Panc1 (cell line): Measurements from ENCODE around the gene KIAA0232. TPM values are rescaled to one million over a fixed set of nuclear protein-coding genes. Genes with fewer than 3 reads are reported as not detected.

ENCODE experiments used
- ATAC-seq: fragments of 200-7000 bp; cut with Tn5 transposase; 2 replicates; pipeline ENCODE4 v1.9.1; 2020; ENCODE audit warnings: mild to moderate bottlenecking, moderate library complexity
- BruUV-seq: library from RNA; stranded (reverse); fragments of 400-500 nt; replicated peaks from 2 replicates; lab custom pipeline; 2021; lab: Mats Ljungman, UMichigan
- CTCF ChIA-PET: fragments of 300-600 bp; sonication (Branson Sonifier 250); formaldehyde crosslinking; loops from one replicate; lab custom pipeline; 2022; ENCODE audit warnings: antibody characterized with exemption; lab: Charles Lee
- POLR2A ChIA-PET: fragments of 300-600 bp; sonication (Branson Sonifier 250); formaldehyde crosslinking; loops from one replicate; lab custom pipeline; 2022; ENCODE audit warnings: antibody characterized with exemption; lab: Charles Lee
- DNase-seq: peaks from one replicate; pipeline ENCODE4 v3.0.0-alpha.2; 2010; ENCODE audit warnings: low read depth, low spot score
- H3K27ac ChIP-seq: 2 replicates; pipeline ENCODE4 v1.5.1; 2011; ENCODE audit warnings: mild to moderate bottlenecking, low read length, inconsistent platforms
- H3K27me3 ChIP-seq: fragments of 200-500 bp; sonication (Bioruptor generic); 2 replicates; pipeline ENCODE4 v1.6.0; 2014; ENCODE audit warnings: low read length, inconsistent platforms; ENCODE audit not compliant: control insufficient read depth, insufficient read depth
- H3K36me3 ChIP-seq: fragments of 200-500 bp; sonication (Bioruptor generic); 2 replicates; pipeline ENCODE4 v1.5.1; 2014; ENCODE audit warnings: inconsistent platforms, mild to moderate bottlenecking, low read length, moderate library complexity; ENCODE audit not compliant: control insufficient read depth, insufficient read depth
- H3K4me1 ChIP-seq: 2 replicates; pipeline ENCODE4 v1.5.1; 2011; ENCODE audit warnings: inconsistent platforms, mild to moderate bottlenecking, low read length, moderate library complexity; ENCODE audit not compliant: control insufficient read depth, insufficient read depth
- H3K4me3 ChIP-seq, 2 experiments: 2 replicates each; pipeline ENCODE4 v1.5.1; 2011 to 2012; ENCODE audit warnings: low read depth in 2 of 2, low read length in 2 of 2, mild to moderate bottlenecking in 2 of 2, inconsistent platforms in 1 of 2, moderate library complexity in 1 of 2
- H3K9me3 ChIP-seq: fragments of 200-500 bp; sonication (Bioruptor generic); 2 replicates; pipeline ENCODE4 v1.5.1; 2014; ENCODE audit warnings: low read depth, mild to moderate bottlenecking, inconsistent platforms, low read length, moderate library complexity; ENCODE audit not compliant: control insufficient read depth, insufficient read depth
- CTCF ChIP-seq: fragments of 450-650 bp; IDR thresholded peaks from 2 replicates; pipeline ENCODE4 v1.5.1; 2017; ENCODE audit warnings: mild to moderate bottlenecking
- POLR2AphosphoS5 ChIP-seq: IDR thresholded peaks from 2 replicates; pipeline ENCODE4 v1.6.1; 2012; ENCODE audit warnings: mild to moderate bottlenecking, low read depth, low read length, moderate library complexity
- REST ChIP-seq, 2 experiments: IDR thresholded peaks; 2 replicates each; pipeline ENCODE4 v1.6.1; 2011 to 2012; ENCODE audit warnings: low read depth in 2 of 2, control low read depth in 1 of 2, low read length in 1 of 2, mild to moderate bottlenecking in 1 of 2, moderate library complexity in 1 of 2; ENCODE audit not compliant: insufficient read depth in 1 of 2
- SIN3A ChIP-seq: IDR thresholded peaks from 2 replicates; pipeline ENCODE4 v1.6.1; 2012; ENCODE audit warnings: low read depth, mild to moderate bottlenecking, low read length, moderate library complexity, borderline replicate concordance; ENCODE audit not compliant: insufficient read depth
- TCF7L2 ChIP-seq: IDR thresholded peaks from 2 replicates; pipeline ENCODE4 v1.6.1; 2011; ENCODE audit warnings: mild to moderate bottlenecking, low read depth, low read length, inconsistent platforms
- in situ Hi-C: cut with HindIII; loops from 2 replicates; pipeline ENCODE4 v1.10.0; 2016; ENCODE audit warnings: low sequenced_read_pairs, low pct_unique_long_range_greater_than_20kb
- intact Hi-C: fragments of 100-400 bp; cut with micrococcal nuclease; formaldehyde crosslinking; loops from one replicate; pipeline ENCODE4 v1.10.0; 2022; ENCODE audit not compliant: unreplicated experiment
- total RNA-seq: library from RNA; stranded (reverse); gene quantifications from one replicate; pipeline ENCODE4 v1.2.1, GENCODE V29; 2021; ENCODE audit not compliant: unreplicated experiment

KIAA0232 gene
- total RNA-seq, 1 experiment from 2014 or later: 20.2 TPM

- H3K4me3 ChIP-seq: no peak overlapping the region
- TF ChIP-seq TCF7L2: no peak
- TF ChIP-seq REST (IDR thresholded peaks at IDR 0.05; ENCODE audit: insufficient read depth in 1 of 2, low read depth in 2 of 2, low read length in 1 of 2): no peak
- no peak for TF ChIP-seq POLR2AphosphoS5
- no peak for TF ChIP-seq SIN3A
- no peak for TF ChIP-seq CTCF
- in situ Hi-C loops: no loop called here
- DNase-seq: no peak
- H3K27ac ChIP-seq: no peak overlapping the region
- no peaks in the 10 kb centered on the region; the same call in 1 of the 2 replicates for H3K4me1 ChIP-seq
- peaks cover 10% of the 10 kb centered on the region; the same call in 1 of the 2 replicates for H3K9me3 ChIP-seq
- H3K27me3 ChIP-seq: no peaks in the 10 kb centered on the region
- no peak for ATAC-seq
- CTCF ChIA-PET: no interaction called here
- intact Hi-C loops: no loop called here
- peaks cover 5% of the 10 kb centered on the region for H3K36me3 ChIP-seq
- no TSS peak for BruUV-seq
- POLR2A ChIA-PET: no interaction called here
Observed at GRCh38 chr4:6855692-6856297, 73.3 kb downstream of the KIAA0232 start.

- DNase-seq: no peak
- ChIA-PET CTCF (no interaction called here), POLR2A (no interaction called here)
- in situ Hi-C loops: no loop called here
- Histone ChIP-seq H3K4me1 (no peaks in the 10 kb centered on the region; the same call in 1 of the 2 replicates), H3K27ac (no peak overlapping the region), H3K27me3 (no peaks in the 10 kb centered on the region), H3K9me3 (peaks cover 10% of the 10 kb centered on the region; the same call in 1 of the 2 replicates), H3K36me3 (peaks cover 5% of the 10 kb centered on the region), H3K4me3 (no peak overlapping the region)
- intact Hi-C loops: no loop called here
- ATAC-seq: no peak
- no peak for TF ChIP-seq CTCF
- BruUV-seq: no TSS peak
Observed at GRCh38 chr4:6856391-6856790, 73.9 kb downstream of the KIAA0232 start.
